ENCODE results near the gene PPM1H.

PPM1H gene

DNA sequence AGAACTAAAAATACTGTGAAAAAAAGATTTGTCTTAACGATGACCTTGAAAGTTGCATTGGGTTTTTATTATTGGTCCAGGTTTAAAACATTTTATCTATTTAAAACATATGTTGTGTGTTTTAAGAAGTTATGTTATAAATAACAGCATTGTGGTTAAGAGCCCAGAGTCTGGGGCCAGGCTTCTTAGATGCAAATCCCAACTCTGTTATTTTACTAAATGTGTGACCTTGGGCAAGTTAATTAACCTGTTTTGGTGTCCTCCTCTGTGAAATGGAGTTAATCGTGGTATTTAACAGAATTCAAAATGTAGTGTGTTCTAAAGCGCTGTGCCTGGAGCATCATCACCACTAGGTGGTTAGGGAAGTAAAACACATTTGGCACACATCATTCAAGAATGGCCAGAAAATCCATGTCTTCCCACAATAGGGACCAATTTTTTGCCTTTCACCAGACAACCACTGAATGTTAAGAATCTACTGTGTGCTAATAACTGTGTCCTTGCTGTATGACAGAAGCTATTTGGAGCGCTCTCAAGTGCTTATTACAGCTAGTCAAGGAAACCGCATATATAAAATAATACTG lies 335.0 kb downstream of the PPM1H start:
- no peaks in the 10 kb centered on the region for H3K9me3 Mint-ChIP-seq
- H3K27me3 Mint-ChIP-seq, result no peaks in the 10 kb centered on the region
- no peak overlapping the region for H3K4me3 Mint-ChIP-seq
- ATAC-seq (replicated peaks) (no peak), DNase-seq (no peak)
- no peak overlapping the region for H3K27ac Mint-ChIP-seq
- peaks cover 12 to 29% of the 10 kb centered on the region in 2 donors for H3K4me1 Mint-ChIP-seq
- H3K36me3 Mint-ChIP-seq, result peaks cover 0 to 14% of the 10 kb centered on the region in 2 donors

GRCh38 chr12:62598846-62599245 lies 336.1 kb downstream of the PPM1H start:
- ATAC-seq (replicated peaks), result no peak
- Mint-ChIP-seq H3K27me3 (no peaks in the 10 kb centered on the region), H3K36me3 (peaks cover 0 to 14% of the 10 kb centered on the region in 2 donors), H3K4me1 (peaks cover 10 to 20% of the 10 kb centered on the region in 2 donors), H3K9me3 (no peaks in the 10 kb centered on the region), H3K4me3 (no peak overlapping the region), H3K27ac (no peak overlapping the region)
- no peak for DNase-seq

DNA sequence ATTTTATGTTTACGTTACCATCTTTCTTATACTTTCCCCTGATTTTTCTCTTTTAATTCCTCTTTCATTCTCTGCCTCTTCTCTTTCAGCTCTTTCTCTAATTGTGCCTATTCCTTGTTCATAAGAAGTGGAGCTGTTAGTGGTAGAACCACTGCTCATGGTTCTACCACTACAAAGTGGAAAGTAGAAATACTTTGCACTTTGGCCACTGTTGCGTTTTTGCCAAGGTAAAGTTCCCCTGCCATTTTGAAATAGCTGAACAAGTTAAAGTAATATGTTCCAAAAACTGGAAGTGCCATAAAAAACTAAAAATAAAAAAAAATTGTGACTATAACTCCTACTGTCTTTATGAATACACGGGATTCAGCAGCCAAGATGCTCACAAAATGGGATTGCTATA lies 337.7 kb downstream of the PPM1H start:
- peaks cover 10 to 20% of the 10 kb centered on the region in 2 donors for H3K4me1 Mint-ChIP-seq
- H3K9me3 Mint-ChIP-seq, result no peaks in the 10 kb centered on the region
- ATAC-seq (replicated peaks) (no peak), DNase-seq (no peak)
- no peak overlapping the region for H3K27ac Mint-ChIP-seq
- H3K36me3 Mint-ChIP-seq, result peaks cover 0 to 18% of the 10 kb centered on the region in 2 donors
- no peak overlapping the region for H3K4me3 Mint-ChIP-seq
- no peaks in the 10 kb centered on the region for H3K27me3 Mint-ChIP-seq
